SK-N-SH treated with all-trans-retinoic acid at 6 μM for 48 hours (cell line): ENCODE data around the gene ESM1.

Experiments
- ATAC-seq: fragments of 200-7000 bp; cut with Tn5 transposase; 3 replicates; pipeline ENCODE4 v1.9.1; 2020; ENCODE audit warnings: mild to moderate bottlenecking, moderate library complexity
- ARNTL ChIP-seq: fragments of 450-650 bp; formaldehyde crosslinking; IDR thresholded peaks from 2 replicates; pipeline ENCODE4 v1.5.0; 2020; ENCODE audit warnings: low read depth, mild to moderate bottlenecking, moderate library complexity, borderline replicate concordance
- BACH2 ChIP-seq: fragments of 250-450 bp; sonication (Bioruptor Pico); IDR thresholded peaks from 2 replicates; pipeline ENCODE4 v1.9.0; 2021; ENCODE audit warnings: mild to moderate bottlenecking, borderline replicate concordance
- CSDC2 ChIP-seq: fragments of 250-450 bp; sonication (Bioruptor Pico); IDR thresholded peaks from 2 replicates; pipeline ENCODE4 v1.5.0; 2020; ENCODE audit warnings: mild to moderate bottlenecking, moderate library complexity
- ESRRG ChIP-seq: fragments of 250-450 bp; sonication (Bioruptor Pico); IDR thresholded peaks from 2 replicates; pipeline ENCODE4 v1.6.1; 2021; ENCODE audit warnings: mild to moderate bottlenecking
- GLIS3 ChIP-seq: fragments of 250-450 bp; sonication (Bioruptor Pico); IDR thresholded peaks from 2 replicates; pipeline ENCODE4 v1.5.0; 2020; ENCODE audit warnings: mild to moderate bottlenecking, moderate library complexity
- ISL1 ChIP-seq: fragments of 250-450 bp; sonication (Bioruptor Pico); IDR thresholded peaks from 2 replicates; pipeline ENCODE4 v2.1.2; 2022; ENCODE audit warnings: mild to moderate bottlenecking, moderate library complexity
- OSR1 ChIP-seq: fragments of 250-450 bp; sonication (Bioruptor Pico); IDR thresholded peaks from 2 replicates; pipeline ENCODE4 v1.8.0; 2022; ENCODE audit warnings: moderate library complexity, mild to moderate bottlenecking, inconsistent platforms
- RARB ChIP-seq: fragments of 250-450 bp; sonication (Bioruptor Pico); IDR thresholded peaks from 2 replicates; pipeline ENCODE4 v1.8.0; 2021; ENCODE audit warnings: mild to moderate bottlenecking, moderate library complexity
- TCF4 ChIP-seq: fragments of 250-450 bp; sonication (Bioruptor Pico); IDR thresholded peaks from 2 replicates; pipeline ENCODE4 v1.8.0; 2021; ENCODE audit warnings: mild to moderate bottlenecking, moderate library complexity, borderline replicate concordance
- ZC3H10 ChIP-seq: fragments of 250-450 bp; sonication (Bioruptor Pico); IDR thresholded peaks from 2 replicates; pipeline ENCODE4 v1.5.1; 2021; ENCODE audit warnings: mild to moderate bottlenecking, moderate library complexity
- ZFP3 ChIP-seq: fragments of 250-450 bp; sonication (Bioruptor Pico); IDR thresholded peaks from 2 replicates; pipeline ENCODE4 v1.5.0; 2020; ENCODE audit warnings: mild to moderate bottlenecking, moderate library complexity
- ZFP30 ChIP-seq: fragments of 450-650 bp; formaldehyde crosslinking; IDR thresholded peaks from 2 replicates; pipeline ENCODE4 v1.5.0; 2022; ENCODE audit warnings: mild to moderate bottlenecking, moderate library complexity
- ZNF565 ChIP-seq: fragments of 450-650 bp; formaldehyde crosslinking; conservative IDR thresholded peaks from 2 replicates; pipeline ENCODE4 v1.5.0; 2020; ENCODE audit warnings: low read depth, mild to moderate bottlenecking, moderate library complexity
- ZNF70 ChIP-seq: fragments of 450-650 bp; formaldehyde crosslinking; IDR thresholded peaks from 2 replicates; pipeline ENCODE4 v1.5.0; 2020; ENCODE audit warnings: mild to moderate bottlenecking, moderate library complexity
- ZNF8 ChIP-seq: fragments of 450-650 bp; formaldehyde crosslinking; IDR thresholded peaks from 2 replicates; pipeline ENCODE4 v1.5.0; 2020; ENCODE audit warnings: mild to moderate bottlenecking, moderate library complexity
- TF ChIP-seq, protein P1 (sequence below): fragments of 250-450 bp; sonication (Bioruptor Pico); IDR thresholded peaks from 2 replicates; pipeline ENCODE4 v1.8.0; 2020; ENCODE audit warnings: mild to moderate bottlenecking, moderate library complexity, borderline replicate concordance
- TF ChIP-seq, protein P2 (sequence below): fragments of 250-450 bp; sonication (Bioruptor Pico); IDR thresholded peaks from 2 replicates; pipeline ENCODE4 v1.5.0; 2020; ENCODE audit warnings: mild to moderate bottlenecking, moderate library complexity
- TF ChIP-seq, protein P3 (sequence below): fragments of 250-450 bp; sonication (Bioruptor Pico); IDR thresholded peaks from 2 replicates; pipeline ENCODE4 v1.8.0; 2021; ENCODE audit warnings: low read depth, mild to moderate bottlenecking, moderate library complexity, borderline replicate concordance

Gene ESM1

GRCh38 chr5:54932789-54933188, 52.6 kb downstream of the ESM1 start:
- ATAC-seq: no peak
- TF ChIP-seq ZC3H10 (CRISPR knock-in tag): no peak
- TF ChIP-seq, protein P1, sequence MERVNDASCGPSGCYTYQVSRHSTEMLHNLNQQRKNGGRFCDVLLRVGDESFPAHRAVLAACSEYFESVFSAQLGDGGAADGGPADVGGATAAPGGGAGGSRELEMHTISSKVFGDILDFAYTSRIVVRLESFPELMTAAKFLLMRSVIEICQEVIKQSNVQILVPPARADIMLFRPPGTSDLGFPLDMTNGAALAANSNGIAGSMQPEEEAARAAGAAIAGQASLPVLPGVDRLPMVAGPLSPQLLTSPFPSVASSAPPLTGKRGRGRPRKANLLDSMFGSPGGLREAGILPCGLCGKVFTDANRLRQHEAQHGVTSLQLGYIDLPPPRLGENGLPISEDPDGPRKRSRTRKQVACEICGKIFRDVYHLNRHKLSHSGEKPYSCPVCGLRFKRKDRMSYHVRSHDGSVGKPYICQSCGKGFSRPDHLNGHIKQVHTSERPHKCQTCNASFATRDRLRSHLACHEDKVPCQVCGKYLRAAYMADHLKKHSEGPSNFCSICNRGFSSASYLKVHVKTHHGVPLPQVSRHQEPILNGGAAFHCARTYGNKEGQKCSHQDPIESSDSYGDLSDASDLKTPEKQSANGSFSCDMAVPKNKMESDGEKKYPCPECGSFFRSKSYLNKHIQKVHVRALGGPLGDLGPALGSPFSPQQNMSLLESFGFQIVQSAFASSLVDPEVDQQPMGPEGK (CRISPR knock-in tag): no peak
- TF ChIP-seq ZNF565: no peak
- no peak for TF ChIP-seq ISL1 (CRISPR knock-in tag)
- no peak for TF ChIP-seq ZFP30 (CRISPR knock-in tag)
- TF ChIP-seq, protein P2, sequence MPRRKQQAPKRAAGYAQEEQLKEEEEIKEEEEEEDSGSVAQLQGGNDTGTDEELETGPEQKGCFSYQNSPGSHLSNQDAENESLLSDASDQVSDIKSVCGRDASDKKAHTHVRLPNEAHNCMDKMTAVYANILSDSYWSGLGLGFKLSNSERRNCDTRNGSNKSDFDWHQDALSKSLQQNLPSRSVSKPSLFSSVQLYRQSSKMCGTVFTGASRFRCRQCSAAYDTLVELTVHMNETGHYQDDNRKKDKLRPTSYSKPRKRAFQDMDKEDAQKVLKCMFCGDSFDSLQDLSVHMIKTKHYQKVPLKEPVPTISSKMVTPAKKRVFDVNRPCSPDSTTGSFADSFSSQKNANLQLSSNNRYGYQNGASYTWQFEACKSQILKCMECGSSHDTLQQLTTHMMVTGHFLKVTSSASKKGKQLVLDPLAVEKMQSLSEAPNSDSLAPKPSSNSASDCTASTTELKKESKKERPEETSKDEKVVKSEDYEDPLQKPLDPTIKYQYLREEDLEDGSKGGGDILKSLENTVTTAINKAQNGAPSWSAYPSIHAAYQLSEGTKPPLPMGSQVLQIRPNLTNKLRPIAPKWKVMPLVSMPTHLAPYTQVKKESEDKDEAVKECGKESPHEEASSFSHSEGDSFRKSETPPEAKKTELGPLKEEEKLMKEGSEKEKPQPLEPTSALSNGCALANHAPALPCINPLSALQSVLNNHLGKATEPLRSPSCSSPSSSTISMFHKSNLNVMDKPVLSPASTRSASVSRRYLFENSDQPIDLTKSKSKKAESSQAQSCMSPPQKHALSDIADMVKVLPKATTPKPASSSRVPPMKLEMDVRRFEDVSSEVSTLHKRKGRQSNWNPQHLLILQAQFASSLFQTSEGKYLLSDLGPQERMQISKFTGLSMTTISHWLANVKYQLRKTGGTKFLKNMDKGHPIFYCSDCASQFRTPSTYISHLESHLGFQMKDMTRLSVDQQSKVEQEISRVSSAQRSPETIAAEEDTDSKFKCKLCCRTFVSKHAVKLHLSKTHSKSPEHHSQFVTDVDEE: no peak
- no peak for TF ChIP-seq BACH2
- no peak for TF ChIP-seq GLIS3 (CRISPR knock-in tag)
- no peak for TF ChIP-seq RARB (CRISPR knock-in tag)
- TF ChIP-seq ZNF8: no peak
- no peak for TF ChIP-seq ESRRG (CRISPR knock-in tag)
- no peak for TF ChIP-seq TCF4
- TF ChIP-seq, protein P3, sequence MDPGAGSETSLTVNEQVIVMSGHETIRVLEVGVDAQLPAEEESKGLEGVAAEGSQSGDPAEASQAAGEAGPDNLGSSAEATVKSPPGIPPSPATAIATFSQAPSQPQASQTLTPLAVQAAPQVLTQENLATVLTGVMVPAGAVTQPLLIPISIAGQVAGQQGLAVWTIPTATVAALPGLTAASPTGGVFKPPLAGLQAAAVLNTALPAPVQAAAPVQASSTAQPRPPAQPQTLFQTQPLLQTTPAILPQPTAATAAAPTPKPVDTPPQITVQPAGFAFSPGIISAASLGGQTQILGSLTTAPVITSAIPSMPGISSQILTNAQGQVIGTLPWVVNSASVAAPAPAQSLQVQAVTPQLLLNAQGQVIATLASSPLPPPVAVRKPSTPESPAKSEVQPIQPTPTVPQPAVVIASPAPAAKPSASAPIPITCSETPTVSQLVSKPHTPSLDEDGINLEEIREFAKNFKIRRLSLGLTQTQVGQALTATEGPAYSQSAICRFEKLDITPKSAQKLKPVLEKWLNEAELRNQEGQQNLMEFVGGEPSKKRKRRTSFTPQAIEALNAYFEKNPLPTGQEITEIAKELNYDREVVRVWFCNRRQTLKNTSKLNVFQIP (CRISPR knock-in tag): no peak
- TF ChIP-seq ARNTL (CRISPR knock-in tag): no peak
- no peak for TF ChIP-seq OSR1 (CRISPR knock-in tag)
- TF ChIP-seq, all 23 proteins: peak for 0

DNA sequence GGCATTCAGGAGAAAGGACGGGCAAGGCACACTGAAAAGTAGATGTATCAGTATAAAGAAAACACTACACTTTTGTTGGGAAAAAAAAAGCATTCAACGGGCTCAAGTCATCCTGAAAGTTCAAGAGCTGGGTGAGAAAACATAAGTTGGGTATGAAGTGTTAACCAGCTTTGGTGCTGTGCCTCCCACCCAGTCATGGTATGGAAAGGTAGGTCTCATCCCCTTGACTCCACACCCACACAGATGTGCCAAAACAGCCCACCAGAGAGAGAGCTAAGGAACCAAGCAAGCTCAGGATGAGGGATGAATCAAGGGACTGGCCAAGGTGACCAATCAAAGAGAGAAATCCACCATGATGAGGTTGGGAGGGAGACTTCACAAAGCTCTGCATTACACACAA, 54.7 kb downstream of the ESM1 start:
- TF ChIP-seq ZNF8 (no peak), OSR1 (CRISPR knock-in tag) (no peak), ISL1 (CRISPR knock-in tag) (no peak), ZNF70 (CRISPR knock-in tag) (no peak), ZFP3 (CRISPR knock-in tag) (no peak), CSDC2 (CRISPR knock-in tag) (no peak), ZC3H10 (CRISPR knock-in tag) (no peak), TCF4 (no peak), RARB (CRISPR knock-in tag) (no peak), ESRRG (CRISPR knock-in tag) (no peak)
- TF ChIP-seq, protein P3 (CRISPR knock-in tag): no peak

More for the DNA sequence above, 54.7 kb downstream of the ESM1 start:
- no peak for ATAC-seq
